ENCODE results near the gene RBM20. TPM values are rescaled to one million over a fixed set of nuclear protein-coding genes. Genes with fewer than 3 reads are reported as not detected.

Gene RBM20
- total and polyA plus RNA-seq, 12 donors = 0.07 to 2.3 (median 0.28) TPM; not detected in 2

GRCh38 chr10:110668443-110668842 lies 24.3 kb downstream of the RBM20 start:
- Histone ChIP-seq H3K4me1 (replicated peaks in 1 of 2) (peaks cover 0 to 5% of the 10 kb centered on the region in 2 donors), H3K4me3 (no peak overlapping the region), H3K36me3 (replicated peaks in 1 of 2) (no peaks in the 10 kb centered on the region), H3K9me3 (replicated peaks in 1 of 3) (no peaks in the 10 kb centered on the region), H3K27me3 (no peaks in the 10 kb centered on the region), H3K27ac (no peak overlapping the region)
- intact Hi-C loops (cut with DNase I) = no loop called here
- DNase-seq = no peak
- 64 to 76% (median 71%) methylated on average over 5 of the region's 5 CpGs for WGBS, 4 donors
- TF ChIP-seq CTCF (IDR thresholded peaks at IDR 0.05) (no peak), POLR2A (IDR thresholded peaks at IDR 0.05) (no peak)

GRCh38 chr10:110670335-110670734 lies 26.2 kb downstream of the RBM20 start:
- WGBS, 4 donors = 84 to 87% (median 87%) methylated on average over 6 of the region's 6 CpGs
- TF ChIP-seq CTCF (IDR thresholded peaks at IDR 0.05) (no peak), POLR2A (IDR thresholded peaks at IDR 0.05) (no peak)
- no peaks in the 10 kb centered on the region for H3K27me3 ChIP-seq
- H3K27ac ChIP-seq = no peak overlapping the region
- intact Hi-C loops (cut with DNase I) = loop anchor here in 1 of 2 donors (10.0 kb wide), 1 partner anchor 56 kb away; no protein-coding TSS in a partner anchor
- H3K4me1 ChIP-seq (replicated peaks in 1 of 2) = peaks cover 0 to 5% of the 10 kb centered on the region in 2 donors
- no peaks in the 10 kb centered on the region for H3K9me3 ChIP-seq (replicated peaks in 1 of 3)
- no peaks in the 10 kb centered on the region for H3K36me3 ChIP-seq (replicated peaks in 1 of 2)
- H3K4me3 ChIP-seq = no peak overlapping the region
- DNase-seq = no peak

- Histone ChIP-seq H3K4me3 (peak overlapping the region; percentile 2 to 81 (median 44)), H3K4me1 (replicated peaks in 1 of 2) (peaks cover 0 to 5% of the 10 kb centered on the region in 2 donors), H3K36me3 (replicated peaks in 1 of 2) (no peaks in the 10 kb centered on the region), H3K27me3 (no peaks in the 10 kb centered on the region), H3K27ac (peak overlapping the region in 2 of 5 donors; percentile 29 to 79), H3K9me3 (replicated peaks in 1 of 3) (no peaks in the 10 kb centered on the region)
- 0 to 1% (median 0%) methylated on average over 15 to 47 of the region's 47 CpGs for WGBS, 4 donors
- intact Hi-C loops (cut with DNase I) = loop anchor here in 1 of 2 donors (10.0 kb wide), 1 partner anchor 57 kb away; no protein-coding TSS in a partner anchor
- TF ChIP-seq POLR2A (IDR thresholded peaks at IDR 0.05) (no peak), CTCF (IDR thresholded peaks at IDR 0.05) (peak; percentile 59 to 94 (median 72))
- DNase-seq = peak; percentile 67 to 79 (median 75)
These were observed 27.8 kb downstream of the RBM20 start for GRCh38 chr10:110671788-110672579.

GRCh38 chr10:110672580-110672919 lies 28.4 kb downstream of the RBM20 start:
- Histone ChIP-seq H3K4me1 (replicated peaks in 1 of 2) (peaks cover 0 to 5% of the 10 kb centered on the region in 2 donors), H3K27me3 (no peaks in the 10 kb centered on the region), H3K9me3 (replicated peaks in 1 of 3) (no peaks in the 10 kb centered on the region), H3K36me3 (replicated peaks in 1 of 2) (no peaks in the 10 kb centered on the region), H3K4me3 (peak overlapping the region; percentile 2 to 81 (median 44)), H3K27ac (peak overlapping the region in 2 of 5 donors; percentile 29 to 79)
- intact Hi-C loops (cut with DNase I) = loop anchor here in 1 of 2 donors (10.0 kb wide), 1 partner anchor 58 kb away; no protein-coding TSS in a partner anchor
- 5 to 19% (median 11%) methylated on average over 3 to 12 of the region's 12 CpGs for WGBS, 4 donors
- DNase-seq = peak in 1 of 7 donors; percentile 19
- TF ChIP-seq POLR2A (IDR thresholded peaks at IDR 0.05) (no peak), CTCF (IDR thresholded peaks at IDR 0.05) (no peak)

All from adrenal gland (tissue), 12 donors.